GM12878 (cell line): ENCODE data around the gene MPC1. TPM values are rescaled to one million over a fixed set of nuclear protein-coding genes. Genes with fewer than 3 reads are reported as not detected.

Experiments
- ATAC-seq: fragments of 200-7000 bp; cut with Tn5 transposase; 3 replicates; pipeline ENCODE4 v1.9.1; 2020; ENCODE audit warnings: mild to moderate bottlenecking, moderate library complexity
- BruUV-seq: library from RNA; stranded (reverse); fragments of 400-500 nt; replicated peaks from 2 replicates; lab custom pipeline; 2021; lab: Mats Ljungman, UMichigan
- CTCF ChIA-PET: fragments of 300-600 bp; sonication (Branson Sonifier 250); formaldehyde crosslinking; extraction: SDS; loops from one replicate; lab custom pipeline; 2021; ENCODE audit warnings: inconsistent platforms; lab: Yijun Ruan, JAX
- POLR2A ChIA-PET: fragments of 350-600 bp; formaldehyde crosslinking; extraction: SDS; loops from one replicate; lab custom pipeline; 2021; ENCODE audit warnings: inconsistent platforms; lab: Charles Lee
- RAD21 ChIA-PET: fragments of 300-600 bp; sonication (Branson Sonifier 250); formaldehyde crosslinking; loops from one replicate; lab custom pipeline; 2023; ENCODE audit warnings: antibody characterized with exemption; ENCODE audit not compliant: unreplicated experiment; lab: Charles Lee
- SMC1A ChIA-PET: fragments of 300-600 bp; sonication (Branson Sonifier 250); formaldehyde crosslinking; loops from one replicate; lab custom pipeline; 2023; ENCODE audit not compliant: unreplicated experiment, uncharacterized antibody; lab: Charles Lee
- DNase-seq: peaks from one replicate; pipeline ENCODE4 v3.0.0-alpha.2; 2011; ENCODE audit warnings: low read depth, low spot score
- FAIRE-seq: peaks from 3 replicates; lab custom pipeline; 2011; peaks lifted over from hg19 to GRCh38; lab: Jason Lieb, UNC
- H2AFZ ChIP-seq: 2 replicates; pipeline ENCODE4 v1.6.0; 2011; ENCODE audit warnings: low read depth, low read length, control low read depth; ENCODE audit not compliant: control insufficient read depth
- H3K27ac ChIP-seq: 2 replicates; pipeline ENCODE4 v1.5.1; 2011; ENCODE audit warnings: control low read depth; ENCODE audit not compliant: control insufficient read depth, insufficient read depth
- H3K27me3 ChIP-seq, 2 experiments: replicated peaks in 1 of 2; 2 replicates each; pipeline versions ENCODE4 v1.6.0 to v1.6.1; 2011; ENCODE audit warnings: low read length in 1 of 2; ENCODE audit not compliant: control insufficient read depth in 2 of 2, insufficient read depth in 2 of 2
- H3K36me3 ChIP-seq, 2 experiments: 2 replicates each; pipeline ENCODE4 v1.5.1; 2011; ENCODE audit warnings: low read length in 1 of 2; ENCODE audit not compliant: control insufficient read depth in 2 of 2, insufficient read depth in 2 of 2
- H3K4me1 ChIP-seq: 2 replicates; pipeline ENCODE4 v1.6.1; 2011; ENCODE audit warnings: mild to moderate bottlenecking, low read length, moderate library complexity, mixed read lengths; ENCODE audit not compliant: control insufficient read depth, insufficient read depth
- H3K4me2 ChIP-seq: 2 replicates; pipeline ENCODE4 v1.6.0; 2011; ENCODE audit warnings: control low read depth; ENCODE audit not compliant: control insufficient read depth, insufficient read depth
- H3K4me3 ChIP-seq: fragments of 200-600 bp; sonication (generic); 2 replicates; pipeline ENCODE4 v1.5.1; 2016
- H3K79me2 ChIP-seq: 2 replicates; pipeline ENCODE4 v1.6.0; 2011; ENCODE audit warnings: low read length; ENCODE audit not compliant: control insufficient read depth, insufficient read depth
- H3K9ac ChIP-seq: 2 replicates; pipeline ENCODE4 v1.8.0; 2011; ENCODE audit warnings: low read length, control low read depth, mixed read lengths; ENCODE audit not compliant: control insufficient read depth, insufficient read depth
- H3K9me3 ChIP-seq: replicated peaks from 3 replicates; pipeline ENCODE4 v1.5.1; 2011; ENCODE audit warnings: mild to moderate bottlenecking, low read length; ENCODE audit not compliant: control insufficient read depth, insufficient read depth
- H4K20me1 ChIP-seq: 2 replicates; pipeline ENCODE4 v1.6.0; 2011; ENCODE audit not compliant: control insufficient read depth, insufficient read depth
- ASH2L ChIP-seq: fragments of 300-600, 200-600 bp; sonication (generic); IDR thresholded peaks from 2 replicates; pipeline ENCODE4 v1.6.1; 2017; ENCODE audit warnings: low read depth, mild to moderate bottlenecking, borderline replicate concordance
- BMI1 ChIP-seq: fragments of 450-650 bp; IDR thresholded peaks from 2 replicates; pipeline ENCODE4 v1.6.1; 2016; ENCODE audit warnings: mild to moderate bottlenecking, moderate library complexity, borderline replicate concordance
- CBX3 ChIP-seq: fragments of 200-600 bp; sonication (generic); IDR thresholded peaks from 2 replicates; pipeline ENCODE4 v1.6.1; 2016; ENCODE audit warnings: low read depth, borderline replicate concordance
- E2F8 ChIP-seq: fragments of 450-650 bp; IDR thresholded peaks from 2 replicates; pipeline ENCODE4 v1.6.1; 2018; ENCODE audit warnings: mild to moderate bottlenecking, low read depth, moderate library complexity; ENCODE audit not compliant: partially characterized antibody
- ELK1 ChIP-seq: IDR thresholded peaks from 2 replicates; pipeline ENCODE4 v1.6.1; 2012; ENCODE audit warnings: low read depth, low read length, improper control_type of control experiment
- IRF4 ChIP-seq: IDR thresholded peaks from 2 replicates; pipeline ENCODE4 v1.6.1; 2011; ENCODE audit warnings: low read depth, low read length
- JUND ChIP-seq: IDR thresholded peaks from 2 replicates; pipeline ENCODE4 v1.6.1; 2012; ENCODE audit warnings: low read depth, mild to moderate bottlenecking, low read length, improper control_type of control experiment, moderate library complexity
- KAT2A ChIP-seq: conservative IDR thresholded peaks from 2 replicates; pipeline ENCODE4 v1.6.1; 2011; ENCODE audit warnings: low read depth, low read length; ENCODE audit not compliant: control insufficient read depth
- KDM1A ChIP-seq: fragments of 200-600 bp; sonication (generic); IDR thresholded peaks from 2 replicates; pipeline ENCODE4 v1.6.1; 2016; ENCODE audit warnings: borderline replicate concordance
- KLF5 ChIP-seq: fragments of 450-650 bp; IDR thresholded peaks from 2 replicates; pipeline ENCODE4 v1.6.1; 2014; ENCODE audit warnings: mild to moderate bottlenecking; ENCODE audit not compliant: partially characterized antibody
- MXI1 ChIP-seq: fragments of 150-350 bp; IDR thresholded peaks from 2 replicates; pipeline ENCODE4 v1.6.1; 2011; ENCODE audit warnings: low read depth, mild to moderate bottlenecking, inconsistent platforms, low read length, improper control_type of control experiment
- PAX5 ChIP-seq: IDR thresholded peaks from 2 replicates; pipeline ENCODE4 v1.6.1; 2011; ENCODE audit warnings: low read depth, low read length, borderline replicate concordance
- SMAD1 ChIP-seq: fragments of 450-650 bp; IDR thresholded peaks from 2 replicates; pipeline ENCODE4 v1.6.1; 2018; ENCODE audit warnings: mild to moderate bottlenecking, low read depth; ENCODE audit not compliant: partially characterized antibody
- TCF3 ChIP-seq: IDR thresholded peaks from 2 replicates; pipeline ENCODE4 v1.6.1; 2012; ENCODE audit warnings: low read depth, mild to moderate bottlenecking, low read length, borderline replicate concordance; ENCODE audit not compliant: insufficient read depth
- USF2 ChIP-seq: IDR thresholded peaks from 2 replicates; pipeline ENCODE4 v1.6.1; 2011; ENCODE audit warnings: low read depth, low read length, improper control_type of control experiment, borderline replicate concordance
- ZBTB33 ChIP-seq: fragments of 450-650 bp; IDR thresholded peaks from 2 replicates; pipeline ENCODE4 v1.6.1; 2017; ENCODE audit warnings: mild to moderate bottlenecking
- ZNF217 ChIP-seq: fragments of 450-650 bp; IDR thresholded peaks from 2 replicates; pipeline ENCODE4 v1.6.1; 2017; ENCODE audit warnings: antibody characterized with exemption, mild to moderate bottlenecking
- ZNF622 ChIP-seq: fragments of 450-650 bp; IDR thresholded peaks from 2 replicates; pipeline ENCODE4 v1.6.1; 2017; ENCODE audit warnings: mild to moderate bottlenecking, inconsistent platforms
- WGBS: methylation state at CpG from one replicate; pipeline ENCODE4 v1.1.6; 2016; ENCODE audit warnings: low lambda C conversion rate; ENCODE audit not compliant: insufficient replicate concordance, insufficient coverage; ENCODE audit errors: missing lambda C conversion rate; 5-methylcytosine and 5-hydroxymethylcytosine counted together
- in situ Hi-C: fragments of 300-500 bp; cut with MboI; formaldehyde crosslinking; loops from 9 replicates; pipeline ENCODE4 v1.14.3; 2018; ENCODE audit warnings: mixed read lengths
- intact Hi-C: fragments of 100-400 bp; cut with micrococcal nuclease; formaldehyde crosslinking; loops from one replicate; pipeline ENCODE4 v1.14.2; 2022; ENCODE audit not compliant: unreplicated experiment
- polyA plus RNA-seq, 11 experiments: library from polyadenylated mRNA; depleted of rRNA in 4 of 11; unstranded in 6 of 11; stranded (reverse) in 5 of 11; fragments of >200 nt; fragmentation: Nextera tagmentation in 4 of 11; fragmentation: Illumina TruSeq in 1 of 11; extraction: Ambion mirVana in 4 of 11; extraction: Trizol in 1 of 11; gene quantifications; 1 replicate in 1 of 11; 2 replicates in 10 of 11; pipeline versions ENCODE4 v1.2.1 to v1.2.3, GENCODE V29; 2011 to 2016; ENCODE audit warnings: inconsistent platforms in 2 of 11, missing spikeins in 2 of 11, low read depth in 1 of 11
- total RNA-seq, 4 experiments: library from RNA; depleted of rRNA in 3 of 4; stranded (reverse); fragments of >200 nt in 3 of 4; fragmentation: Illumina TruSeq in 1 of 4; extraction: Trizol in 1 of 4; gene quantifications; 2 replicates each; pipeline versions ENCODE4 v1.2.1 to v1.2.3, GENCODE V29; 2013 to 2021

The MPC1 gene
- total and polyA plus RNA-seq, 10 of the 15 experiments (the other 5 are each of a cell fraction or from before 2014, with no cell fraction given) = 53.2 to 177 (median 78.8) TPM

- TF ChIP-seq KAT2A (no peak), CBX3 (no peak), ZNF217 (no peak), ELK1 (no peak), ASH2L (no peak)
Observed at GRCh38 chr6:166415833-166416347, 33.1 kb upstream of the MPC1 start (continued).

- 18% methylated on average over 3 of the region's 5 CpGs for WGBS
- Histone ChIP-seq H2AFZ (no peak overlapping the region), H3K27me3 (no peaks in the 10 kb centered on the region), H3K27ac (no peak overlapping the region), H4K20me1 (no peaks in the 10 kb centered on the region), H3K9ac (no peak overlapping the region), H3K4me1 (peaks cover 19% of the 10 kb centered on the region), H3K4me3 (no peak overlapping the region), H3K9me3 (no peaks in the 10 kb centered on the region; the same call in 2 of the 3 replicates), H3K36me3 (no peaks in the 10 kb centered on the region), H3K4me2 (no peak overlapping the region), H3K79me2 (no peaks in the 10 kb centered on the region)
- intact Hi-C loops (no loop called here), in situ Hi-C loops (no loop called here)
- FAIRE-seq (no peak), DNase-seq (no peak), ATAC-seq (no peak)
- RAD21 ChIA-PET = no interaction called here
- BruUV-seq = no TSS peak
- POLR2A ChIA-PET = interaction anchor here (0.5 kb wide), 1 partner anchor 130 kb away, joined by 8 read pairs; no protein-coding TSS in a partner anchor
- SMC1A ChIA-PET = no interaction called here
- CTCF ChIA-PET = interaction anchor here (1.2 kb wide), 1 partner anchor 15 kb away, joined by 3 read pairs; no protein-coding TSS in a partner anchor
- no peak for TF ChIP-seq KLF5
- no peak for TF ChIP-seq TCF3
- TF ChIP-seq PAX5 = no peak
- no peak for TF ChIP-seq JUND
- no peak for TF ChIP-seq KDM1A
- no peak for TF ChIP-seq USF2
- TF ChIP-seq ZBTB33 = no peak
- no peak for TF ChIP-seq IRF4
- TF ChIP-seq E2F8 = no peak
- no peak for TF ChIP-seq SMAD1
- TF ChIP-seq BMI1 = no peak
- TF ChIP-seq MXI1 = no peak
- TF ChIP-seq ZNF622 = no peak
Observed at GRCh38 chr6:166415306-166415705, 32.6 kb upstream of the MPC1 start.
